Measurements from ENCODE around the gene SOX30.

Gene SOX30

GRCh38 chr5:157659868-157660660 lies 7.8 kb upstream of the SOX30 start:
- no peak for DNase-seq

- DNase-seq, result no peak
Observed at GRCh38 chr5:157658893-157659292, 6.7 kb upstream of the SOX30 start.

- no peak for DNase-seq
Observed at GRCh38 chr5:157657516-157657915, 5.3 kb upstream of the SOX30 start.

GRCh38 chr5:157651623-157652376 lies 438 bp downstream of the SOX30 start:
- DNase-seq, result peak; percentile 78 to 84

- DNase-seq, result no peak
Observed at GRCh38 chr5:157650991-157651611, 1.1 kb downstream of the SOX30 start.

- DNase-seq, result no peak
Observed at GRCh38 chr5:157649101-157649500, 3.1 kb downstream of the SOX30 start.

GRCh38 chr5:157648275-157648990 lies 3.8 kb downstream of the SOX30 start:
- no peak for DNase-seq

GRCh38 chr5:157640406-157641066 lies 11.7 kb downstream of the SOX30 start:
- DNase-seq, result no peak

GRCh38 chr5:157630341-157630740 lies 21.9 kb downstream of the SOX30 start:
- DNase-seq, result no peak

- no peak for DNase-seq
Observed at GRCh38 chr5:157626831-157627230, 25.4 kb downstream of the SOX30 start.

- DNase-seq, result no peak
Observed at GRCh38 chr5:157624144-157624543, 28.1 kb downstream of the SOX30 start.

GRCh38 chr5:157620776-157621175 lies 31.5 kb downstream of the SOX30 start:
- no peak for DNase-seq

GRCh38 chr5:157618191-157618765 lies 34.0 kb downstream of the SOX30 start:
- DNase-seq, result no peak

- DNase-seq, result no peak
Observed at GRCh38 chr5:157616785-157617184, 35.5 kb downstream of the SOX30 start.

- no peak for DNase-seq
Observed at GRCh38 chr5:157613385-157614245, 38.6 kb downstream of the SOX30 start.

- DNase-seq, result no peak
Observed at GRCh38 chr5:157612581-157612980, 39.7 kb downstream of the SOX30 start.

GRCh38 chr5:157611571-157612476 lies 40.4 kb downstream of the SOX30 start:
- no peak for DNase-seq

GRCh38 chr5:157610990-157611389 lies 41.2 kb downstream of the SOX30 start:
- DNase-seq, result no peak

- DNase-seq, result no peak
Observed at GRCh38 chr5:157608972-157609565, 43.2 kb downstream of the SOX30 start.

All from stimulated activated CD4-positive, alpha-beta T cell treated with anti-CD3 and anti-CD28 coated beads, Interleukin-2, amount 100 ng/mL, for 24 hours (primary cell).